Uterus (tissue), 4 donors: Measurements from ENCODE around the gene MKI67. TPM values are rescaled to one million over a fixed set of nuclear protein-coding genes. Genes with fewer than 3 reads are reported as not detected.

ENCODE experiments used
- DNase-seq, 2 donors: peaks; one replicate each; pipeline ENCODE4 v3.0.0-alpha.2; 2019 to 2020
- H3K27ac ChIP-seq, 2 donors: fragments of 200-600 bp; sonication (generic); 1 replicate in 1 of 2; 2 replicates in 1 of 2; pipeline ENCODE4 v1.5.1; 2016 to 2018
- H3K27me3 ChIP-seq, 2 donors: fragments of 200-600 bp; sonication (generic); one replicate each; pipeline ENCODE4 v1.5.1; 2018 to 2019; ENCODE audit warnings: control low read depth in 1 of 2
- H3K36me3 ChIP-seq, 2 donors: fragments of 200-600 bp; sonication (generic); one replicate each; pipeline ENCODE4 v1.5.1; 2019; ENCODE audit warnings: control low read depth in 1 of 2
- H3K4me1 ChIP-seq, 2 donors: fragments of 200-600 bp; sonication (generic); one replicate each; pipeline ENCODE4 v1.5.1; 2018 to 2019; ENCODE audit warnings: control low read depth in 1 of 2
- H3K4me3 ChIP-seq, 2 donors: fragments of 200-600 bp; sonication (generic); 1 replicate in 1 of 2; 2 replicates in 1 of 2; pipeline ENCODE4 v1.5.1; 2018 to 2019; ENCODE audit warnings: mild to moderate bottlenecking in 1 of 2
- H3K9me3 ChIP-seq, 2 donors: fragments of 200-600 bp; sonication (generic); one replicate each; pipeline ENCODE4 v1.5.1; 2019; ENCODE audit warnings: control low read depth in 1 of 2
- POLR2A ChIP-seq, 2 donors: fragments of 450-650 bp; IDR thresholded peaks; one replicate each; pipeline ENCODE4 v1.6.1; 2016; ENCODE audit warnings: antibody characterized with exemption in 2 of 2, mild to moderate bottlenecking in 1 of 2, moderate library complexity in 1 of 2
- intact Hi-C: fragments of 100-400 bp; cut with DNase I; formaldehyde crosslinking; loops from one replicate; pipeline ENCODE4 v1.15.1; 2023; ENCODE audit warnings: low total_unique reads
- total RNA-seq, 4 donors: library from RNA; depleted of rRNA in 3 of 4; stranded (reverse); fragments of >200 nt in 3 of 4; gene quantifications; one replicate each; pipeline versions ENCODE4 v1.1.0 to v1.2.4, GENCODE V29; 2014 to 2023
- TF ChIP-seq, protein P1 (sequence below), 4 experiments: fragments of 200-600 bp in 2 of 4; fragments of 450-650 bp in 2 of 4; sonication (generic) in 2 of 4; IDR thresholded peaks; one replicate each; pipeline ENCODE4 v1.5.1; 2016 to 2019; ENCODE audit warnings: antibody characterized with exemption in 4 of 4, mild to moderate bottlenecking in 2 of 4, moderate library complexity in 1 of 4
- donor health status: DM: yes; HTN: yes; CAD: no.

MKI67 gene
- total RNA-seq, 4 donors from 2014 or later, result under 0.01 to 16.9 (median 0.56) TPM

DNA sequence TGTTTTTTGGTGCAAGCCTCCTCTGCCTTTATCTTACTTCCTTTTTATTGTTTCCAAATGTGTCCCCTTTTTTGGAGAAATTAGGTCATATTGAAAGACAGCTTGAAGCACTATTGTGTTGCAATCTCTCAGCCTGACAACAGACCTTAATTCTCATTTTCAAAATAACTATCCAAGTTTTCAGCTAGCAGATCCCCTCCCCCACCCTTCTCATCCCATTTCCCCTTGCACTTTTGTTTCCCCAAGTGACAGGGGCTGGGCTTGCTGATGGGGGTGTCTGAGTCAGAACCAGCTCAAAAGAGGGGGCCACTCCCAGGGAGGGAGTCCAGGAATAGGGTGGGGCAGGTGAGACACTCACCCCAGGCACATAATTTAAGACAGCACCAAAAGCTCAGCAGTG, 75.3 kb downstream of the MKI67 start:
- Histone ChIP-seq H3K27ac (peak overlapping the region in 1 of 2 donors; percentile 36), H3K27me3 (no peaks in the 10 kb centered on the region), H3K36me3 (no peaks in the 10 kb centered on the region), H3K9me3 (no peaks in the 10 kb centered on the region), H3K4me1 (no peaks in the 10 kb centered on the region), H3K4me3 (no peak overlapping the region)
- DNase-seq, result peak; percentile 40 to 43
- intact Hi-C loops, result no loop called here
- TF ChIP-seq POLR2A (IDR thresholded peaks at IDR 0.05), result no peak
- TF ChIP-seq, protein P1, sequence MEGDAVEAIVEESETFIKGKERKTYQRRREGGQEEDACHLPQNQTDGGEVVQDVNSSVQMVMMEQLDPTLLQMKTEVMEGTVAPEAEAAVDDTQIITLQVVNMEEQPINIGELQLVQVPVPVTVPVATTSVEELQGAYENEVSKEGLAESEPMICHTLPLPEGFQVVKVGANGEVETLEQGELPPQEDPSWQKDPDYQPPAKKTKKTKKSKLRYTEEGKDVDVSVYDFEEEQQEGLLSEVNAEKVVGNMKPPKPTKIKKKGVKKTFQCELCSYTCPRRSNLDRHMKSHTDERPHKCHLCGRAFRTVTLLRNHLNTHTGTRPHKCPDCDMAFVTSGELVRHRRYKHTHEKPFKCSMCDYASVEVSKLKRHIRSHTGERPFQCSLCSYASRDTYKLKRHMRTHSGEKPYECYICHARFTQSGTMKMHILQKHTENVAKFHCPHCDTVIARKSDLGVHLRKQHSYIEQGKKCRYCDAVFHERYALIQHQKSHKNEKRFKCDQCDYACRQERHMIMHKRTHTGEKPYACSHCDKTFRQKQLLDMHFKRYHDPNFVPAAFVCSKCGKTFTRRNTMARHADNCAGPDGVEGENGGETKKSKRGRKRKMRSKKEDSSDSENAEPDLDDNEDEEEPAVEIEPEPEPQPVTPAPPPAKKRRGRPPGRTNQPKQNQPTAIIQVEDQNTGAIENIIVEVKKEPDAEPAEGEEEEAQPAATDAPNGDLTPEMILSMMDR (IDR thresholded peaks at IDR 0.05), result no peak

DNA sequence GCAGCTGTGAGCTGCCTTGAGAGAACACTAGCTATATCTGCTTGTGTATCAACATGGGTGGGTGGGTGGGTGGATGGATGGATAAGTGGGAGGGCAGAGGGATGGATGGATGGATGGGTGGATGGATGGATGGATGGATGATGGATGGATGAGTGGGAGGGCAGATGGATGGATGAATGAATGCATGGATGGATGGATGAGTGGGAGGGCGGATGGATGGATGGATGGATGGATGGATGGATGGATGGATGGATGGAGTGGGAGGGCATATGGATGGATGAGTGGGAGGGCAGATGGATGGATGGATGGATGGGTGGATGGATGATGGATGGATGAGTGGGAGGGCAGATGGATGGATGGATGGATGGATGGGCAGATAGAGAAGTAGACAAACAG, 76.1 kb downstream of the MKI67 start:
- no peak overlapping the region for H3K4me3 ChIP-seq
- intact Hi-C loops, result no loop called here
- no peak for TF ChIP-seq POLR2A (IDR thresholded peaks at IDR 0.05)
- TF ChIP-seq, protein P1 (IDR thresholded peaks at IDR 0.05), result no peak
- no peaks in the 10 kb centered on the region for H3K9me3 ChIP-seq
- H3K36me3 ChIP-seq, result no peaks in the 10 kb centered on the region
- H3K27me3 ChIP-seq, result no peaks in the 10 kb centered on the region
- H3K27ac ChIP-seq, result no peak overlapping the region
- H3K4me1 ChIP-seq, result no peaks in the 10 kb centered on the region
- no peak for DNase-seq

DNA sequence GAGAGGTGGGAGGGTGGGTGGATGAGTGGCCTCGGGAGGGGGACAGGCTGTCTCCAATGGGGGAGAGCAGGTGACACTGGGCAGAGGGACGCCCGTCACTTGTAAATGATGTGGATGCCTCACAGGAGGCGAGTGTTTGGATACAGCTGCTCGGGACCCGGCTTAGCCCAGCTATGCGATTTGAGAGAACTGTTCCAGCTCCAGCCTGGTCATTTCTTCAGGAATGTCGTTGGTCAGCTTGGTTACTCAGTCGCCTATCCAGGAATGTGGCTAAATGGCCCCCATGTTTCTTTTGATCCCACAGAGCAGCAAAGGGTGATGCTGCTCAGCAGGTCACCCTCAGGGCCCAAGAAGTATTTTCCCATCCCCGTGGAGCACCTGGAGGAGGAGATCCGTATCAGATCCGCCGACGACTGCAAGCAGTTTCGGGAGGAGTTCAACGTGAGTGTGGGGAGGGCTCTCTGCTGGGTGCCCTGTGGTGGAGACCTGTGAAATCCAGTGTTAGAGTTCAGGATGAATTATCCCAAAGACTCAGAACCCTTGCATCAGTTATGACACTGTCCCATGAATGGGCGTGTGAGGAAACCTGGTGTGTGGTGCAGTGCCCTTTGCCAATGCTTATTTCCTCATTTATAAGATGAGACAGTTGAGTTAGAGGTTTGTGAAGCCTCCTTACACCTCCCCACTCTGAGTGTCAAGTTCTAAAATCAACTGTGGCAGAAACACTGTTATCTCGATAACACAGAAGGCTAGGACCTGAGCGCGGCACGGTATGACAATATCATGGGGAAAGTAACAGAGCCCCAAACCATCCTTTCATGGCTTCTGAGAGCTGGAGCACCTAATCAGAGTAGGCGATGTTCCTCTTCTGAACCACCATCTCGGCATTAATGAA, 76.8 kb downstream of the MKI67 start:
- H3K27me3 ChIP-seq, result no peaks in the 10 kb centered on the region
- TF ChIP-seq, protein P1 (IDR thresholded peaks at IDR 0.05), result no peak
- no peak for TF ChIP-seq POLR2A (IDR thresholded peaks at IDR 0.05)
- H3K27ac ChIP-seq, result peak overlapping the region in 1 of 2 donors; percentile 24
- intact Hi-C loops, result no loop called here
- no peak for DNase-seq
- H3K4me1 ChIP-seq, result no peaks in the 10 kb centered on the region
- no peaks in the 10 kb centered on the region for H3K36me3 ChIP-seq
- no peak overlapping the region for H3K4me3 ChIP-seq
- no peaks in the 10 kb centered on the region for H3K9me3 ChIP-seq

DNA sequence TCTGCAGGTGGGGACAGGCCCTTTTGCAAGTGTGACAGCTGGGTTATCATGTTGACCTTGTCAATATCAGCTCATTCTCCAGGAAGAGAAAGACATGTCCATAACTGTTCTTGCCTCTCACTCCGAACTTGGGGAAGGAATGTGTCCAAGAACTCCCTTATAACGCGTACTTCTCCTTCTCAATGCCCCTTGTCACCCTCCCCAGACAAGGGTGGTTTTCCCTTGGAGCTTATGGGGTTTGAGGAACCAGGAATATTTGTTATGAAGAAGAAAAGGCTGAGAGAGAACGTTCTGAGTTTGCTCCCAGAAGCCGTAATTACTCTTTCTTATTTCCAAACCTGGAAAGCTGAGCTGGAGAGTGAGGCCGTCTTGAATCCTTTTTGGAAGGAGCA, 77.4 kb downstream of the MKI67 start:
- Histone ChIP-seq H3K36me3 (no peaks in the 10 kb centered on the region), H3K4me3 (no peak overlapping the region), H3K9me3 (no peaks in the 10 kb centered on the region), H3K4me1 (no peaks in the 10 kb centered on the region), H3K27ac (no peak overlapping the region), H3K27me3 (no peaks in the 10 kb centered on the region)
- intact Hi-C loops, result no loop called here
- no peak for DNase-seq
- TF ChIP-seq POLR2A (IDR thresholded peaks at IDR 0.05), result no peak
- TF ChIP-seq, protein P1 (IDR thresholded peaks at IDR 0.05), result no peak

DNA sequence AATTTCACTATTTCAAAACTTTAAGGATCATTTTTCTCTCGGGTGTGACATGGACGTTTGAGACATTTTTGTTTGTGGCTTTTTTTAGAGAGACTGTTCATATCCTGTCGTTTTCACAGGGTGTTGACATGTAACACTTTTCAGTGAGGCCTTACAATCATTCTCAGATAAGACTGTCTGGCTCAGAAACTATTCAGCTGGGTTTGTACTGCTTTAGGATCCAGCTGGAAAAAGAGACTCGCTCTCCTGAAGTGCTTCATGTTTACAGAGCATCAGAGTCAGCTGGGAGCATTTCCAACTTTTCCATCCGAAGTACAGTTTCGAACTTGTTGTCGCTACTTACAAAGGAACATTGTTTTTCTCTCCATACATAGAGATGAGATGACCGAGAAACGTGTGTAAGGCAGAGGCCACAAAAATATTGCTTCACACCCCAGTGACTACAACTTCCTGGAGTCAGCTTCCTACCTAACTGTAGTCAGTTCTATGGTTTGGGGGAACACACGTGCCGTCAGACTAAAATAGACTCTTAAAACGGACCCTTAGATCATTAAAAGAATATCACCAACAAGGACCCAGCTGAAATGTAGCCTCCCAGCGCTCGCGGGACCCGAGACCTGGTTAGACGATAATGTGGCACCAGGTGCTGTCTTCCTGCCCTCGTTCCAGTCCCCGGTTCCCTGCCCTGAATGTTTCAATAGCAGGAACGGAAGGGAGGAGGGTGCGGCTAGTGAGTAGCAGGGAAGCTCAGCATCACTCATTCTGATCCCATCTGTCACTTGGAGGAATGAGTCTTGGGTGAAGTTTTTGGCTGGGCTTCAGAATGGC, 78.0 kb downstream of the MKI67 start:
- TF ChIP-seq, protein P1 (IDR thresholded peaks at IDR 0.05), result no peak
- no peak for TF ChIP-seq POLR2A (IDR thresholded peaks at IDR 0.05)
- Histone ChIP-seq H3K4me1 (no peaks in the 10 kb centered on the region), H3K9me3 (no peaks in the 10 kb centered on the region), H3K4me3 (no peak overlapping the region), H3K27ac (no peak overlapping the region), H3K36me3 (no peaks in the 10 kb centered on the region), H3K27me3 (no peaks in the 10 kb centered on the region)
- intact Hi-C loops, result no loop called here
- no peak for DNase-seq
